Activated CD4-positive, alpha-beta memory T cell treated with anti-CD3 and anti-CD28 coated beads for 36 hours (primary cell): ENCODE results near the gene LRRIQ3. TPM values are rescaled to one million over a fixed set of nuclear protein-coding genes. Genes with fewer than 3 reads are reported as not detected.

ENCODE experiments used
- CTCF ChIA-PET: fragments of 350-600 bp; sonication (Branson Sonifier 250); formaldehyde crosslinking; loops from one replicate; lab custom pipeline; 2021; ENCODE audit warnings: antibody characterized with exemption, inconsistent platforms; lab: Charles Lee
- POLR2A ChIA-PET: fragments of 350-600 bp; sonication (Branson Sonifier 250); formaldehyde crosslinking; loops from one replicate; lab custom pipeline; 2021; ENCODE audit warnings: antibody characterized with exemption; lab: Charles Lee
- DNase-seq: peaks from one replicate; pipeline ENCODE4 v3.0.0-alpha.2; 2020
- H3K27ac Mint-ChIP-seq: one replicate; pipeline ENCODE4 v1.8.0; 2021; ENCODE audit warnings: mixed read lengths
- H3K27me3 Mint-ChIP-seq: one replicate; pipeline ENCODE4 v1.8.0; 2021; ENCODE audit warnings: mixed read lengths
- H3K36me3 Mint-ChIP-seq: one replicate; pipeline ENCODE4 v1.8.0; 2021; ENCODE audit warnings: mixed read lengths
- H3K4me1 Mint-ChIP-seq: one replicate; pipeline ENCODE4 v1.8.0; 2021; ENCODE audit warnings: low read depth, mixed read lengths
- H3K4me3 Mint-ChIP-seq: one replicate; pipeline ENCODE4 v1.8.0; 2021; ENCODE audit warnings: mild to moderate bottlenecking, mixed read lengths
- H3K9me3 Mint-ChIP-seq: one replicate; pipeline ENCODE4 v1.8.0; 2021; ENCODE audit warnings: mixed read lengths
- intact Hi-C: fragments of 100-400 bp; cut with micrococcal nuclease; formaldehyde crosslinking; loops from one replicate; pipeline ENCODE4 v1.15.1; 2023
- total RNA-seq, 2 experiments: library from RNA; stranded (reverse); gene quantifications; one replicate each; pipeline ENCODE4 v1.2.3, GENCODE V29; 2021

The LRRIQ3 gene
- total RNA-seq, 2 experiments from 2014 or later: 1.1 to 1.7 TPM

GRCh38 chr1:74091371-74091770, 106.6 kb downstream of the LRRIQ3 start:
- Mint-ChIP-seq H3K9me3 (peaks cover 5% of the 10 kb centered on the region), H3K27me3 (no peaks in the 10 kb centered on the region), H3K27ac (no peak overlapping the region), H3K36me3 (no peaks in the 10 kb centered on the region), H3K4me1 (no peaks in the 10 kb centered on the region), H3K4me3 (no peak overlapping the region)
- CTCF ChIA-PET: no interaction called here
- intact Hi-C loops: no loop called here
- POLR2A ChIA-PET: no interaction called here
- DNase-seq: no peak

GRCh38 chr1:74083128-74083527, 114.8 kb downstream of the LRRIQ3 start:
- ChIA-PET CTCF (interaction anchor here (1.0 kb wide), 1 partner anchor 10 kb away, joined by 3 read pairs; no protein-coding TSS in a partner anchor), POLR2A (no interaction called here)
- Mint-ChIP-seq H3K27ac (no peak overlapping the region), H3K9me3 (no peaks in the 10 kb centered on the region), H3K4me3 (no peak overlapping the region), H3K36me3 (no peaks in the 10 kb centered on the region), H3K4me1 (no peaks in the 10 kb centered on the region), H3K27me3 (no peaks in the 10 kb centered on the region)
- no peak for DNase-seq
- intact Hi-C loops: no loop called here

- Mint-ChIP-seq H3K4me1 (no peaks in the 10 kb centered on the region), H3K4me3 (no peak overlapping the region), H3K27ac (no peak overlapping the region), H3K27me3 (no peaks in the 10 kb centered on the region), H3K36me3 (no peaks in the 10 kb centered on the region), H3K9me3 (peaks cover 5% of the 10 kb centered on the region)
- ChIA-PET CTCF (interaction anchor here (0.6 kb wide), 1 partner anchor 159 kb away, joined by 3 read pairs; no protein-coding TSS in a partner anchor), POLR2A (no interaction called here)
- intact Hi-C loops: no loop called here
- no peak for DNase-seq
Observed at GRCh38 chr1:74065081-74065480, 132.9 kb downstream of the LRRIQ3 start.

DNA sequence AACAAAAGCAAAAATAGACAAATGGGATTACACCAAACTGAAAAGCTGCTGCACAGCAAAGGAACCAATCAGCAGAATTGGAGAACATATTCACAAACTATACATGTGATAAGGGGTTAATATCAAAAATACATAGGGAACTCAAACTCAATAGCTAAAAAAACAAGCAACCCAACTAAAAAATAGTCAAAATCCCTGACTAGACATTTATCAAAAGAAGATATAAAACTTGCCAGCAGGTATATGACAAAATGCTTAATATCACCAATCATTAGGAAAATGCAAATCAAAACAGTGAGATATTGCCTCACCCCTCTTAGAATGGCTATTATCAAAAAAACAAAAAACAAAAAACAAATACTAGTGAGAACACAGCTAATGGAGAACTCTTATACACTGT, 140.3 kb downstream of the LRRIQ3 start:
- H3K36me3 Mint-ChIP-seq: no peaks in the 10 kb centered on the region
- H3K4me3 Mint-ChIP-seq: no peak overlapping the region
- peaks cover 5% of the 10 kb centered on the region for H3K9me3 Mint-ChIP-seq
- CTCF ChIA-PET: no interaction called here
- no peaks in the 10 kb centered on the region for H3K4me1 Mint-ChIP-seq
- H3K27me3 Mint-ChIP-seq: no peaks in the 10 kb centered on the region
- POLR2A ChIA-PET: no interaction called here
- no peak for DNase-seq
- intact Hi-C loops: no loop called here
- H3K27ac Mint-ChIP-seq: no peak overlapping the region

GRCh38 chr1:74053407-74053806, 144.6 kb downstream of the LRRIQ3 start:
- no peaks in the 10 kb centered on the region for H3K27me3 Mint-ChIP-seq
- intact Hi-C loops: no loop called here
- no peaks in the 10 kb centered on the region for H3K36me3 Mint-ChIP-seq
- H3K4me3 Mint-ChIP-seq: no peak overlapping the region
- H3K27ac Mint-ChIP-seq: no peak overlapping the region
- no peaks in the 10 kb centered on the region for H3K4me1 Mint-ChIP-seq
- POLR2A ChIA-PET: no interaction called here
- no peaks in the 10 kb centered on the region for H3K9me3 Mint-ChIP-seq
- no peak for DNase-seq
- CTCF ChIA-PET: no interaction called here

DNA sequence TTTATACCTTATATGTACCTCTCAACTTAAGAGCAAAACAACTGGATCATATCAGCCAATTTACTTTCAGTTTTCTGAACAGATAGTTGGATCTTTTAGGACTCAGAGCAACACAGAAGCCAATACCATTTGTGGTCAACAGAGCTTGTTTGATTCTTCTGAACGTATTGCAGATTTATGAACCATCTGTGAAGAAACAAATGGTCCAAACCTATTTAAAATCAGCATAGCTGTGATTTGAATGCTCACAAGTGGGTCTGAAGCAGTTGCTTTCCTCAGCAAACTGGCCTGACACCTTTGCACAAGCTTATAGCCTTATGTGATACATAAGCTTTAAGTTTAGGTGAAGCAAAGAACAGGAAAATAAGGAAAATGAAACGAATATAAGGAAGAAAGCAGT, 147.6 kb downstream of the LRRIQ3 start:
- intact Hi-C loops: no loop called here

DNA sequence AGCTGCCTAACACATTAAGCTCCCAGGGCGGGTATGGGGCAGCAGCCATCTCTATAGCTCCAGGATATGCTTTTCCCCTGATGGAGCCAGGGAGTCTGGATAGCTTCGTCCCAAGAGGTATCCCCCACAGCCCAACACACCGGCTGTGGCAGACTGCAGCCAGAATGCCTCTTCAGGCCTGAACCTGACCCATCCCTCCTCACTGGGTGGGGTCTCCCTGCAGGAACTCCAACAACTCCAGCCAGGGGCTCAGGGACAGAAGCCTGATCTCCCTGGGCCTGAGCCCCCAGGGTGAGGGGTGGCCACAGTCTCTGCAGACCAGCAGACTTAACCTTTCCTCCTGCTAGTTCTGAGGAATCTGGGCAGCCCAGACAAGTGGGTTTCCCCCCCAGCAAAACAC, 159.9 kb downstream of the LRRIQ3 start:
- Mint-ChIP-seq H3K27ac (no peak overlapping the region), H3K4me3 (no peak overlapping the region), H3K4me1 (no peaks in the 10 kb centered on the region), H3K27me3 (no peaks in the 10 kb centered on the region), H3K36me3 (no peaks in the 10 kb centered on the region), H3K9me3 (peaks cover 22% of the 10 kb centered on the region)
- POLR2A ChIA-PET: no interaction called here
- DNase-seq: no peak
- intact Hi-C loops: no loop called here
- CTCF ChIA-PET: no interaction called here

More for the DNA sequence above, 147.6 kb downstream of the LRRIQ3 start:
- no peak for DNase-seq
- Mint-ChIP-seq H3K27ac (no peak overlapping the region), H3K27me3 (no peaks in the 10 kb centered on the region), H3K36me3 (no peaks in the 10 kb centered on the region), H3K4me1 (no peaks in the 10 kb centered on the region), H3K4me3 (no peak overlapping the region), H3K9me3 (peaks cover 18% of the 10 kb centered on the region)
- CTCF ChIA-PET: no interaction called here
- POLR2A ChIA-PET: no interaction called here

DNA sequence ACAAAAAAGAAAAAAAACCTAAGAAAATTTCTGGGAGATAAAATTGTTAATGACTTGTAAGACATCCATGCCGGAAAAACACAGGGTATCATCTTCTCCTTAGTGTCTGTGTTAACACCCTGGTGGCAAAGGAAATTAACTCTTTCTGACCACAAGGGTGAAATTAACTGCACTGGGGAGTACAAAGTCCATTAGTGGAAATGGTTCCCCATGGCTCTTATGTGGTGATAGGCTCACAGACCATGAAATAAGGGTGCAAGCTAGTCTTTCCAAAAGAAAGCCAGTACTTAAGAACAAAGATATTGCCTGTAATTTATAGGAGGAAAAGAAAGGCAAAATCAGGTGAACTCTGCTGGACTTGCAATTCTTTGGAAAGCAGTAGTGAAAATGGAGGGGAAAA, 185.4 kb downstream of the LRRIQ3 start:
- H3K36me3 Mint-ChIP-seq: no peaks in the 10 kb centered on the region
- no peak overlapping the region for H3K4me3 Mint-ChIP-seq
- H3K4me1 Mint-ChIP-seq: peaks cover 8% of the 10 kb centered on the region
- no peak for DNase-seq
- H3K27me3 Mint-ChIP-seq: peaks cover 1% of the 10 kb centered on the region
- intact Hi-C loops: loop anchor here (10.0 kb wide), 1 partner anchor 672 kb away; no protein-coding TSS in a partner anchor
- no peaks in the 10 kb centered on the region for H3K9me3 Mint-ChIP-seq
- ChIA-PET CTCF (no interaction called here), POLR2A (no interaction called here)
- no peak overlapping the region for H3K27ac Mint-ChIP-seq

GRCh38 chr1:74011736-74012135, 186.2 kb downstream of the LRRIQ3 start:
- intact Hi-C loops: loop anchor here (10.0 kb wide), 1 partner anchor 673 kb away; no protein-coding TSS in a partner anchor
- H3K9me3 Mint-ChIP-seq: no peaks in the 10 kb centered on the region
- H3K4me1 Mint-ChIP-seq: peaks cover 8% of the 10 kb centered on the region
- no peaks in the 10 kb centered on the region for H3K36me3 Mint-ChIP-seq
- peaks cover 1% of the 10 kb centered on the region for H3K27me3 Mint-ChIP-seq
- ChIA-PET CTCF (no interaction called here), POLR2A (no interaction called here)
- no peak for DNase-seq
- H3K4me3 Mint-ChIP-seq: no peak overlapping the region
- H3K27ac Mint-ChIP-seq: no peak overlapping the region

DNA sequence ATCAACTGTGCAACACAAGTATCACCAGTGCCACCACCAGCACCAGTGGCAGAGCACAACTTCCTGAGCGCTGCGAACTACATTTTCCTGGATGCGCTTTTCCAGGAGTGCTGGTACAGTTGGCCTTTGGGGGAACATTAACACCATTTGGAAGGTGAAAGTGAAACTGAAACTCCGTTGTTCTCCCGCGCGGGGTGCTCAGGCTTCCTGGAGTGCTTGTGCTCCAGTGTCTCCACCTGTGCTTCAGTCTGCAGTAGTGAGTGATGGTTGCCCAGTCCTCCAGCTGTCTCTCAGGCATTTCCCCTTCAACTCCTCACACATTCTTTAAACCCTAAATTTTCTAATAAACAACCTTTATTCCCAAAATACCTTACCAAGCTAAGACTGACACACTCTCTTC, 187.8 kb downstream of the LRRIQ3 start:
- Mint-ChIP-seq H3K4me3 (peak overlapping the region; percentile 26), H3K4me1 (peaks cover 8% of the 10 kb centered on the region), H3K27ac (no peak overlapping the region), H3K9me3 (no peaks in the 10 kb centered on the region), H3K36me3 (no peaks in the 10 kb centered on the region), H3K27me3 (peaks cover 1% of the 10 kb centered on the region)
- ChIA-PET CTCF (no interaction called here), POLR2A (no interaction called here)
- DNase-seq: no peak
- intact Hi-C loops: loop anchor here (10.0 kb wide), 1 partner anchor 675 kb away; no protein-coding TSS in a partner anchor

GRCh38 chr1:74005533-74005932, 192.4 kb downstream of the LRRIQ3 start:
- ChIA-PET CTCF (no interaction called here), POLR2A (no interaction called here)
- intact Hi-C loops: no loop called here
- Mint-ChIP-seq H3K36me3 (no peaks in the 10 kb centered on the region), H3K27ac (no peak overlapping the region), H3K4me3 (no peak overlapping the region), H3K27me3 (no peaks in the 10 kb centered on the region), H3K4me1 (peaks cover 8% of the 10 kb centered on the region), H3K9me3 (no peaks in the 10 kb centered on the region)
- DNase-seq: no peak

GRCh38 chr1:74003806-74004205, 194.2 kb downstream of the LRRIQ3 start:
- Mint-ChIP-seq H3K36me3 (no peaks in the 10 kb centered on the region), H3K4me1 (no peaks in the 10 kb centered on the region), H3K27me3 (no peaks in the 10 kb centered on the region), H3K27ac (no peak overlapping the region), H3K9me3 (no peaks in the 10 kb centered on the region), H3K4me3 (no peak overlapping the region)
- ChIA-PET CTCF (no interaction called here), POLR2A (no interaction called here)
- no peak for DNase-seq
- intact Hi-C loops: no loop called here

GRCh38 chr1:73998348-73998959, 199.5 kb downstream of the LRRIQ3 start:
- POLR2A ChIA-PET: no interaction called here
- no peaks in the 10 kb centered on the region for H3K4me1 Mint-ChIP-seq
- no peak overlapping the region for H3K27ac Mint-ChIP-seq
- no peaks in the 10 kb centered on the region for H3K36me3 Mint-ChIP-seq
- intact Hi-C loops: loop anchor here (5.0 kb wide), 1 partner anchor 1376 kb away; no protein-coding TSS in a partner anchor
- no peaks in the 10 kb centered on the region for H3K9me3 Mint-ChIP-seq
- CTCF ChIA-PET: interaction anchor here (0.6 to 1.0 kb wide), 3 partner anchors 10 to 1644 kb away, joined by 3 to 4 read pairs (median 3); no protein-coding TSS in a partner anchor
- DNase-seq: no peak
- no peak overlapping the region for H3K4me3 Mint-ChIP-seq
- H3K27me3 Mint-ChIP-seq: no peaks in the 10 kb centered on the region
